Hematopoietic multipotent progenitor cell treated with erythropoietin and hydrocortisone succinate and interleukin-3 and kit ligand, for 6 days (in vitro differentiated cells): Measurements from ENCODE around the gene PROM1.

Experiments
- DNase-seq: peaks from one replicate; pipeline ENCODE4 v3.0.0-alpha.2; 2015

The PROM1 gene

GRCh38 chr4:15936495-15936894 is 147.3 kb downstream of the PROM1 start:
- DNase-seq, result no peak

GRCh38 chr4:15935504-15936402 is 148.1 kb downstream of the PROM1 start:
- no peak for DNase-seq

- no peak for DNase-seq
These were observed 149.6 kb downstream of the PROM1 start for GRCh38 chr4:15934259-15934658.

- no peak for DNase-seq
These were observed 152.2 kb downstream of the PROM1 start for GRCh38 chr4:15931451-15932210.

GRCh38 chr4:15930314-15930713 is 153.5 kb downstream of the PROM1 start:
- DNase-seq, result no peak

GRCh38 chr4:15929540-15929939 is 154.3 kb downstream of the PROM1 start:
- DNase-seq, result no peak

GRCh38 chr4:15928883-15929282 is 154.9 kb downstream of the PROM1 start:
- no peak for DNase-seq

- no peak for DNase-seq
These were observed 157.3 kb downstream of the PROM1 start for GRCh38 chr4:15926486-15926885.

GRCh38 chr4:15925830-15926229 is 158.0 kb downstream of the PROM1 start:
- DNase-seq, result no peak

- no peak for DNase-seq
These were observed 162.3 kb downstream of the PROM1 start for GRCh38 chr4:15921592-15921932.

GRCh38 chr4:15920723-15921591 is 162.9 kb downstream of the PROM1 start:
- no peak for DNase-seq

- DNase-seq, result no peak
These were observed 165.2 kb downstream of the PROM1 start for GRCh38 chr4:15918484-15919129.
